GM11168 (cell line): ENCODE results near the gene XPR1.

ENCODE experiments used
- in situ Hi-C: fragments of 300-500 bp; cut with MboI; formaldehyde crosslinking; loops from one replicate; pipeline ENCODE4 v1.12.0; 2022; ENCODE audit warnings: low sequenced_read_pairs; ENCODE audit not compliant: unreplicated experiment

The XPR1 gene

DNA sequence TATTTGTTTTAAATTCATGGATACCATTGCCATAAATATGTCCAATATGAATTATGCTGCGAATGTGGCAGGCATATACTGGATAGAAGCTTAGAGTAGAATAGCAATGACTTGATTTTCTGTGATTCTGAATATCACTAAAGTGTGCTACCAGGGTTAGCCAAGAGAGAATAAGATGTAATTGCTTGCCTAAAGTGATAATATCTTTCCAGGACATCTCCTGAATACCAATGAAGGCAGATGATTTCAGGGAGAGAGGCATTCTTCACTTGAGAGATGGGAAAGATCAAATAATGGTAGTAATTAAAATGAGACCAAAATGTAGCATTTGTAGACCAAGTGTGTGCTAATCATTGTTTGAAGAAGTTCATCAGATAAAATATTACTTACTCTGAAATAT is 227.5 kb downstream of the XPR1 start:
- in situ Hi-C loops = loop anchor here (5.0 kb wide), 1 partner anchor 322 kb away; no protein-coding TSS in a partner anchor

DNA sequence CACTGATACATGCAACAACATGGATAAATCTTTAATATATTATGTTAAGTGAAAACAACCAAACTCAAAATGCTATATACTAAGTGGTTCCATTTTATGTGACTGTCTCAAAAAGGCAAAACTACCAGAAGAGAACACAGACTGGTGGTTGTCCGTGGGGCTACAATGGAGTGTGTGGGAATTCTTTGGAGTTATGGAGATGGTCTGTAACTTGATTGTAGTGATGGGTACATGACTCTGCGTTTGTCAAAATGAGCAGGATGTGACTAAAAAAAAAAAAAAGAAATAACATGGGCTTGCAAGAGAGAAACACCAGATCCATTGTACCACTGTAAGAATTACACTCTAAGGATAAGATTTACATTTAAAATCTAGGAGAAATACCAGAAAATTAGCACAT is 228.7 kb downstream of the XPR1 start:
- in situ Hi-C loops = no loop called here

DNA sequence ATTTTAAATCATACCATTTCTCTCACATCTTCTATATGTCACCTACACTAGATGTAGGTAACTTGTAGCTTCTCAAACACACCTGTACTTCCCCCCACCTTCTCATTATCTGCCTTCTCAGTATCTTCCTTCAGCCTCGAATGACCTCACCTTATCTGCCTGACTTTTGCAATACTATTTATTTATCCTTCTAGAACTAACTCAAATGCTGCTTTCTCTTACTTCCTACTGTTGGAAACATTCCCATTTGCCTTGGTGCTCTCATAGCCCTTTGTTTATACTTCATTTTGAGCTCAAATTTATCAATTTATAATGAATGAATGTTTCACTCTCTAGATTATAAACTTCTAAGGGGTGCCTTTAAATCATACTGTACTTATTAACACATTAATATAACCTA is 230.5 kb downstream of the XPR1 start:
- in situ Hi-C loops = no loop called here

DNA sequence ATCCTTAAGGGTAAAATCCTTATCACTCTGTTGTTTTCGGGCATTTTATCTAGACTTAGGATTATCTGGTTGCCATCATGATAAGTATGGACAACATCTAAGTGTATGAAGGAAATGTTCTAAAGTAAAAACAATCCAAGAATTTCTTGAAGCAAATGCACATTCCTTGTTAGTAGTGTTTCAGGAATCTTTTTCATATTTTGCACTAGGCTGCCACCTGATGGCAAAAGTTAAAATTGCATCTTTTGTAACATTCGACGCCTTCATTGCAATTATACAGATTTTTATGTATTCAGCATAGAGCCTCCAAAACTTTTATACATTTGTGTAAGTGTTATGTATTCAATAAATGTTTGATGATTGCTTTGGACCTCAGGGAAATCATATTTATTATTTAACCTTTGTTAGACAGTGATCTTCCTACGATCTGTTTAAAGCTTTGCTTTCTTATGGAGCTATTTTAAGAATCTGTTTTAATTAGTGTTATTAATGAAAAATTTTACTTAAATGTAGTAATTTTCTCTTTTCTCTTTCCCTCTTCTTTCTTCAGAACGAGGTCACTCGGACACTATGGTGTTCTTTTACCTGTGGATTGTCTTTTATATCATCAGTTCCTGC is 231.4 kb downstream of the XPR1 start:
- in situ Hi-C loops = no loop called here

- in situ Hi-C loops = loop anchor here (5.0 kb wide), 2 partner anchors 35 to 260 kb away; no protein-coding TSS in a partner anchor
Observed at GRCh38 chr1:180881806-180882509, 250.1 kb downstream of the XPR1 start.

DNA sequence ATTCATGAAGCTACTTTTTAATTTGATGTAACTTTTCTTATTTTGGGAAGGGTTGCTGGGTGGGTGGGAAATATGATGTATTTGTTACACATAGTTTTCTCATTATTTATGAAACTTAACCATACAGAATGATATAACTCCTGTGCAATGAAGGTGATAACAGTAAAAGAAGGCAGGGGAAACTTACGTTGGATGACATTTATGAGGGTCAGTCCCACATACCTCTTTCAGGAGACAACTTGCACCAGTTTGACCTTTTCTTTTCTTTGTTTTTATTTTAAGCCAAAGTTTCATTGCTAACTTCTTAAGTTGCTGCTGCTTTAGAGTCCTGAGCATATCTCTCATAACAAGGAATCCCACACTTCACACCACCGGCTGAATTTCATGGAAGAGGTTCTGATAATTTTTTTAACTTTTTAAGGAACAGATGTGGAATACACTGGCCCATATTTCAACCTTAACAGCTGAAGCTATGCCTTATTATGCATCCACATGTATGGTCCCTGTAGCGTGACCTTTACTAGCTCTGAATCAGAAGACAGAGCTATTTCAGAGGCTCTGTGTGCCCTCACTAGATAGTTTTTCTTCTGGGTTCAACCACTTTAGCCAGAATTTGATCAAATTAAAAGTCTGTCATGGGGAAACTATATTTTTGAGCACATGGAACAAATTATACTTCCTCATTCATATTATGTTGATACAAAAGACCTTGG is 252.9 kb downstream of the XPR1 start:
- in situ Hi-C loops = loop anchor here (5.0 kb wide), 2 partner anchors 33 to 258 kb away; no protein-coding TSS in a partner anchor

- in situ Hi-C loops = no loop called here
Observed at GRCh38 chr1:180886338-180886737, 254.5 kb downstream of the XPR1 start.

DNA sequence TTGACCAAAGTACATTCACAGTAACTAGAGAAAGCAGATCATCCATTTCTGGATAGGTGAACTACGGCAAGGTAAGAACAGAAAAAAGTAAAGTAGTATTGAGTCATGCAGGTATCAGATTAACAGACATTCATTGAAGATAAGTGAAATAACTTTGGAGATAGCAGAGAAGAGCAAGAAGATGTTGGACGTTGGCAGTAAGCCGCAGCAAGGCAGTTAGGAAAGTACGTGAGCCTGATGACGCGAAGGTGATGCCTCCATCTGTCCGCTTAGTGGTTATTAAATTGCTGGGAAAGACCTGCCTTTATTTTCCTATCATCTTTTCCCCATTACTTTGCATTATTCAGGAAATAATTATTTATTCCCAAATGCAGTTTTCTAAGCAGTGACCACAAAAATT is 256.0 kb downstream of the XPR1 start:
- in situ Hi-C loops = no loop called here

DNA sequence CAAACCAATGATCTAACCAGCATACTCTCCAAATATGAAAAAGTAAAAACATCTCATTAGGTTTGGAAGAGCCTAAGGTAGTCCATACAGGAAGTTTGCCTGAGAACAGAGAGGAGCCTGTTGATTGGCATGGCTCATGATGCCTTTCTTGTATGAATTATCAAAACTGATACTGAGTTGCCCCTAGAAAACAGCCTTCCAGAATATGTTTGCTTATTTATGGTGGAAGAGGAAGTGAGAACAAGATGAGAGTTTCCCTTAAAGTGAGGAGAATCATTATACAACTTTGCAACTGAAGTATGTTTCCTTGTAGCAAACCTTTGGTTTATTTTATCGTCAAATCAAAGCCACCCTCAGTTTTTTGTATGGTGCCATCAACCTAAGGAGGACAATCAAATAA is 257.0 kb downstream of the XPR1 start:
- in situ Hi-C loops = no loop called here

DNA sequence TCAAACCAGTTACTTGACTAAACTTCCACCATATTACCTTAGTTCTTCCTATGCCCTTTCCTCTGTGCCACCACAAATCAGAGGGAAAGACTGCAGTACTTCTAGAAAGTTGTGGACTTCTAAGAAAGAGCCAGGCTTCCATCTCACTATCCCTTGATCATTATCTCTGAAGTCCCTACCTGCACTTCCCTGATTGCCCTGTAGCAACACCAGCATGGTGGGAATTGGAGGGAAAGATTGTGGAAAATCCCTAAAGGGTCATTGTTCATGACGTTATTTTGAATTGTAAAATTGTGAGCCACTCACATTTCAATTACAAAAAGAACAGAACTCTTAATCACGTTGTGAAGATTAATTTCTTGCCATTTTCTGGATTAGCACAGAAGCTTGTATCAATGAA is 257.5 kb downstream of the XPR1 start:
- in situ Hi-C loops = no loop called here

DNA sequence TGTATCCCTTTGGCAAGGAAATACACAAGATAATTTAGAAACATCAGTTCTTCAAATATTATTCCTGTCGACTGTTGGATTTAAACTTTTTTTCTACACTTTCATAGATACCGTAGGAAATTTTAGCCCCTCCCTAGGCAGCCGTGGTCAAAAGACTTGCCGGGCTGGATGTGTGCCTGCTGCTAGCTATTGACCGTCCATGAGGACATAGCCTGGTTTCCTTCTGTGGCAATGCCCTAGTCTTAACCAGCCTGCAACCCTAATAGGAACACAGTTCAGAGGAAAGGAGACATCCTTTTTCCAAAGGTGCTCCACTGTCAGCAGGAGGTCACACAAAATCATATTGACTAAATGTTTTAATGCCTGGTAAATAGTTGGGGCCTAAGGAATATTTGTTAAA is 260.4 kb downstream of the XPR1 start:
- in situ Hi-C loops = no loop called here

DNA sequence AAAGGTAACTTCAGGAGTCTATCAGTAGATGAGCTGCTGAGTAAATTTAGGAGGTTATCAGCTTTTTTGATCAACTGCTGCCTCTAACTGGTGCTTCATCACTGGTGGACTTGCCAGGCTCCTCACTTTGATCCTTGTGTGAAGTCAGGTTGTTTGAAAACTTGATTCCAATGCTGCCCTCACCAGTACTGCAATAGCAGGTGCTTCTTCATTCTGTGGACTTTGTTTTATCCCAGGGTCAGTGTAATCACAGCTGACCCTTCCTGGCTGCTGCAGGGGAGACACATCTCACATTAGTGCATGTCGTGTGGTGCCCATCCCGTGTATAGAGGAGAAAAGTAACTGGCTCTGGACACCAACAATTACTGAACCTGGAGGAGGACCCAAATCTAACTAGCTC is 260.9 kb downstream of the XPR1 start:
- in situ Hi-C loops = no loop called here

- in situ Hi-C loops = no loop called here
Observed at GRCh38 chr1:180893614-180894013, 261.8 kb downstream of the XPR1 start.

DNA sequence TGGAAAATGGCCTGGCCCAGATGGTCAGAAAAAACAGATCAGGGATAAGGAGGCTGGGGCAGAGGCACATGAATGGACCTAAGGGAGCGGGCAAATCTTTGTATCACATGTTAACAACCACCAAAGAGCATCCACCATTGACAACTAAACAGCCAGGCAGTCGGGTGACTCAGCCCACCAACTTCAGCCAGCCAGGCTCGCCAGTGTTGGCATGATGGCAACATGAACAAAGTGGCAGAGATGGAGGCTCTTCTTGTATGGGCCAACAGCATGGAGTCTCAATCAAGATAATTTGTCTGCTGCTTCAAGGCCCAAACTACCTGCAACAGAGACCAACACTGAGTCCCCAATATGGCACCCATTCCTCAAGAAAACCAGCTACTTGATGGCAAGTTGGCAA is 264.3 kb downstream of the XPR1 start:
- in situ Hi-C loops = no loop called here

- in situ Hi-C loops = no loop called here
Observed at GRCh38 chr1:180898441-180899219, 266.8 kb downstream of the XPR1 start.

DNA sequence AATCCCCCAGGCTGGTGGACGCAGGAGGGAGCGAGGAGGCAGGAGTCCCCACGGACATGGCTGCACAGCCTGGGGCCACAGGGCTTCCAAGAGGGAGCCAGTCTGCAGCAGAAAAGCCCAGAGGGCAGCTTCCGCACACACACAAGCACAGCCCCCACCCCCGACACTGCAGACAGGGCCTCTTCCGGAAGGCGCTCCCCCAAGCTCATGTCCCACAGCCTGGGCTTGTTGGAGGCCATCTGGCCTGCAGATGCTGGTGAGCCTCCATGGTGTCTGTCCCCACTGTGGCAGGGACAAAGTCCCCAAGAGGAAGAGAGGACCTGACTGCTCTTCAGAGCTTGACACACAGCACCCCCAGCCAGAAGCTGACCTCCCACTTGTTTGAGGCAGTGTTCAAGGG is 267.4 kb downstream of the XPR1 start:
- in situ Hi-C loops = no loop called here

DNA sequence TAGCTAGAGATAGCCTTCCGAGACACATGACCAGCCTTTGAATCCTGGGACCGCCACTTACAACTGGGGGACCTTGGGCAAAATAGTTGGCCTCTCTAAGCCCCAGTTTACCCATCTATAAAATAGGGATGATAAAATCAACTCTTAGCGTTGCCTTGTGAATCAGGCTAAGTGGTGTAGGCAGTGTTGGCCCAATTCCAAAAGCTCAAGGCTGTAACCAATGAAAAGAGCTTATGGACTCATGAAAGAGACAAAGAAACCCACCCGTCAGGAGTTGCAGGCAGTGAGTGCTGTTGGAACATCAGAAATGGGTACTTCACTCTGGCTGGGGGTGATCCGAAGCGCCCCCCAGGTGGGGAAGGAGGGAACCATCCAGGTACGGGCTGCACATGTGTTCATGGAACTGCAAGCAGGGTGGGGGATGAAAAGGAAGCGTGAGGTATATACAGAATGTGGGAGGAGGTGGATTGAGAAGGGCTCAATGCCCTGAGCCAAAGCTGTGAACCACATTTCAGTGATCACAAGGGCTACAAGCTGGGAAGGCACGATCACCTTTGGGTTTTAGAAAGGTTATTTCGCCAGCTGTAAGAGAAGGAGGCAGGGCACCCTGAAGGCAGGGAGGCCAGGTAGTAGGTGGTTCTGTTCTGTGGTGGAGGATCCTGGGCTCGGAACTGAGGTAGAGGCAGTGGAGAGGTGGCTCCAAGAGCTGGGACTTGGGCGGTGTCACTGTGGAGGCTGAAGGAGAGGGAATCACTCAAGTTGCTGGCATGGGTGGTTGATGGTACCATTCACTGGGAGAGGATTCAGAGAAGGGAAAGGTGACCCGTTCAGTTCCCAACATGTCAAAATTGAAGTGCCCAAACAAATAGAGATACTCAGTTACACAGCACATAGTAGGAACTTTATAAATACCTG is 269.5 kb downstream of the XPR1 start:
- in situ Hi-C loops = no loop called here

GRCh38 chr1:180902541-180902940 is 270.7 kb downstream of the XPR1 start:
- in situ Hi-C loops = no loop called here

GRCh38 chr1:180905927-180906326 is 274.1 kb downstream of the XPR1 start:
- in situ Hi-C loops = no loop called here

DNA sequence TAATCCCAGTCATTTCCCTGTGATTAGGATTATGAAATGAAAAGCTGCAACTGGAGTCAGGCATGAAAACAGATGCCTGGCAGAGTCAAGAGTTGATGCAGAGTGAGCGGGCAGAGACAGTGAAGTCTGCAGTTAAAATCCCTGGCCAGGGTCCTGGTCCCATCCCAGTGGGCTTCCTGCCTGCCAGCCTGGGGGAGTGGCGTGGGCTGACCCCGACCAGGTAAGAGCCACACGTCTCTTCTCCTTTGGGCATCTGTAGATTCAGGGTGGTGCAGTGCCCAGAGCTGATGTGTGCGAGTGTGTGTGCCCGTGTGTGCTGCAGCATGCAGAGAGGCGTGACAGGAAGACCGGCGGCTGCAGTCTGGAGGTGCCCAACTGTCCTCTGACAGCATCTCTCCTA is 274.7 kb downstream of the XPR1 start:
- in situ Hi-C loops = no loop called here
